ENCODE data around the gene STPG1. TPM values are rescaled to one million over a fixed set of nuclear protein-coding genes. Genes with fewer than 3 reads are reported as not detected.

The STPG1 gene
- total RNA-seq, 5 donors from 2014 or later (not counting 1 experiment from before 2014, with no cell fraction given), result 3.4 to 5.6 (median 5.4) TPM

GRCh38 chr1:24364975-24365678 lies 48.5 kb downstream of the STPG1 start:
- ATAC-seq (replicated peaks in 1 of 4), result peak in 1 of 4 experiments; percentile 62
- Mint-ChIP-seq H3K27me3 (no peaks in the 10 kb centered on the region), H3K4me1 (peaks cover 0 to 7% (median 5%) of the 10 kb centered on the region in 3 donors), H3K9me3 (no peaks in the 10 kb centered on the region), H3K36me3 (peaks cover 18% of the 10 kb centered on the region), H3K4me3 (no peak overlapping the region), H3K27ac (no peak overlapping the region)
- DNase-seq, result no peak
- 54% methylated on average over 4 of the region's 11 CpGs for WGBS (ENCODE audit: insufficient coverage)
- Histone ChIP-seq H3K27me3 (replicated peaks in 1 of 2; ENCODE audit: control insufficient read depth in 2 of 2, extremely low read depth in 1 of 2, insufficient read depth in 2 of 2, low read length in 1 of 2) (no peaks in the 10 kb centered on the region), H3K9me3 (no peaks in the 10 kb centered on the region), H3K4me3 (ENCODE audit: control insufficient read depth in 1 of 2, extremely low read depth in 1 of 2, low read length in 1 of 2) (no peak overlapping the region), H3K27ac (ENCODE audit: low read length) (no peak overlapping the region), H3K4me1 (ENCODE audit: control insufficient read depth in 1 of 2, extremely low read depth in 1 of 2, insufficient read depth in 2 of 2, low read length in 2 of 2) (no peaks in the 10 kb centered on the region), H3K36me3 (ENCODE audit: control insufficient read depth in 2 of 2, extremely low read depth in 1 of 2, insufficient read depth in 1 of 2, low read length in 1 of 2) (peaks cover 6 to 8% of the 10 kb centered on the region in 2 donors)
- POLR2A ChIA-PET, result no interaction called here
- CTCF ChIA-PET, result no interaction called here

DNA sequence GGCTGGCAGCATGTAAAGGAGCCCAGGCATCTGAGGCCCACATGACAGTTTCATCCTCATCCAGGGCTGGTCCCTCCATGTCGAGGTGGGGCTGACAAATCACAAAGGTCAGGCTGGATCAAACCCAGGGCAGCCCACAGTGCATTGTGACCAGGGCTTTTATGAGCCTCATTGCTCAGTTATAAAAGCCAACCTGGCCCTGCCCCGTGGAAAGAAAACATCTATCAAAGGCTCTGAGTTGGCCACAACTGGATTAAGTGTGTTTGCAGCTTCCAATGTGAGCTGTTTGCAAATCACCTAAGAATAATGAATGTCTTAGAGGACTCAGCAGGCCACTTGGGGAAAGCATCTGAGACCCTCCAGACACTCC lies 49.0 kb downstream of the STPG1 start:
- H3K4me3 ChIP-seq (ENCODE audit: control insufficient read depth in 1 of 2, extremely low read depth in 1 of 2, low read length in 1 of 2), result no peak overlapping the region
- no peak for DNase-seq
- H3K4me3 Mint-ChIP-seq, result no peak overlapping the region
- peaks cover 15% of the 10 kb centered on the region for H3K36me3 Mint-ChIP-seq
- no peaks in the 10 kb centered on the region for H3K9me3 Mint-ChIP-seq
- ChIA-PET POLR2A (no interaction called here), CTCF (interaction anchor here in 1 of 2 donors (0.5 kb wide), 1 partner anchor 180 kb away, joined by 3 read pairs; no protein-coding TSS in a partner anchor)
- ATAC-seq (replicated peaks in 1 of 4), result no peak
- H3K36me3 ChIP-seq (ENCODE audit: control insufficient read depth in 2 of 2, extremely low read depth in 1 of 2, insufficient read depth in 1 of 2, low read length in 1 of 2), result peaks cover 4 to 8% of the 10 kb centered on the region in 2 donors
- no peaks in the 10 kb centered on the region for H3K9me3 ChIP-seq
- no peaks in the 10 kb centered on the region for H3K4me1 ChIP-seq (ENCODE audit: control insufficient read depth in 1 of 2, extremely low read depth in 1 of 2, insufficient read depth in 2 of 2, low read length in 2 of 2)
- H3K27ac Mint-ChIP-seq, result no peak overlapping the region
- 96% methylated on average over 2 of the region's 2 CpGs for WGBS (ENCODE audit: insufficient coverage)
- H3K27me3 ChIP-seq (replicated peaks in 1 of 2; ENCODE audit: control insufficient read depth in 2 of 2, extremely low read depth in 1 of 2, insufficient read depth in 2 of 2, low read length in 1 of 2), result no peaks in the 10 kb centered on the region
- H3K27me3 Mint-ChIP-seq, result no peaks in the 10 kb centered on the region
- H3K4me1 Mint-ChIP-seq, result peaks cover 0 to 7% (median 5%) of the 10 kb centered on the region in 3 donors
- H3K27ac ChIP-seq (ENCODE audit: low read length), result no peak overlapping the region

DNA sequence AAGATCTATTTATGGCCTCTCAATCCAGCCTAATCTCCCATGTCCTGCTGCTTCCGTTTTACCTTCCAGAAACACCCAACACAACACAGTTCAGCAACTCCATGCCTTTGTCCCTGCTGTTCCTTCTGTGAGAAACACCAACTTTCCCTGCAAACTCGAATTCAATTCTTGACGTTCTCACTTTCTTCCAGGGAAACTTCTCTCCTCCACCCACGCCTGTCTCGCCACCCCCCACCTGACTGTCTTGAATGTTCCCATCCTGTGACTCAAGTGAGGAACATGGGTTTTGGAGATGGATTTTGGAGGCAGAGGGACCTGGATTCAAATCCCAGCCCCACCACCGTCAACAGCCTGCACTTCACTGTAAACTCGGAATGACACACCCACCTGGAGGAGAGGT lies 49.6 kb downstream of the STPG1 start:
- POLR2A ChIA-PET, result no interaction called here
- no peaks in the 10 kb centered on the region for H3K27me3 ChIP-seq (replicated peaks in 1 of 2; ENCODE audit: control insufficient read depth in 2 of 2, extremely low read depth in 1 of 2, insufficient read depth in 2 of 2, low read length in 1 of 2)

DNA sequence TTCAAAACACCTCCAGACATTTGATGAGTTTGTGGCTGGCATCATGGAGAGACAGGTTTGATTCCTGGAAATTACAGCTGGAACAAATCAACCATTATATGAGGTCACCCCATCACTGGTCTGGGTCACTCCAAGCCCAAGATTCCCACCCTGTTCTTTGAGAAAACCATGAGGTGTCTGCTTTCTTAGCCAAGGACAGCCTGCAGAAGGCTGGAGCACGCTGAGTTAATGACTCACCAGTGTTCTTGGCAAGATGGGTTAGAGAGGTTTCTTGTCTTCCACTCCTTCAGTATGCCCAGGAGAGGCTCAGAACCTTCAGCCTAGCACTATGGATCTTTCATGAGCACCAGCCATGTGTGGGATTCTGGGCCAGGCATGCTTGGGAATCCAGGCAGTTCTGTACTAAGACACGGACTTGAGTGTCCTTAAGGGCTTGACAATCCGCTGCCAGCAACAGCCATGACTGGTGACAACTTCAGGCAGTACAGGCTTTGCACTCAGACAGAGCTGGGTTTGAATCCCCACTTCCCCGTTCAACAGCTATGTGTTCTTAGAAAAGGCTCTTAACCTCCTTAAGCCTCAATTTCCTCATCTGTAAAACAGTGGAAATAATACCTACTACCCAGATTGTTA lies 50.5 kb downstream of the STPG1 start:
- Histone ChIP-seq H3K9me3 (no peaks in the 10 kb centered on the region), H3K27me3 (replicated peaks in 1 of 2; ENCODE audit: control insufficient read depth in 2 of 2, extremely low read depth in 1 of 2, insufficient read depth in 2 of 2, low read length in 1 of 2) (no peaks in the 10 kb centered on the region), H3K4me3 (ENCODE audit: control insufficient read depth in 1 of 2, extremely low read depth in 1 of 2, low read length in 1 of 2) (no peak overlapping the region), H3K36me3 (ENCODE audit: control insufficient read depth in 2 of 2, extremely low read depth in 1 of 2, insufficient read depth in 1 of 2, low read length in 1 of 2) (peaks cover 8% of the 10 kb centered on the region in 2 donors), H3K4me1 (ENCODE audit: control insufficient read depth in 1 of 2, extremely low read depth in 1 of 2, insufficient read depth in 2 of 2, low read length in 2 of 2) (no peaks in the 10 kb centered on the region), H3K27ac (ENCODE audit: low read length) (no peak overlapping the region)
- WGBS (ENCODE audit: insufficient coverage), result 91% methylated on average over 2 of the region's 4 CpGs
- ATAC-seq (replicated peaks in 1 of 4) (no peak), DNase-seq (no peak)
- Mint-ChIP-seq H3K9me3 (no peaks in the 10 kb centered on the region), H3K4me1 (peaks cover 0 to 7% (median 5%) of the 10 kb centered on the region in 3 donors), H3K4me3 (no peak overlapping the region), H3K27me3 (no peaks in the 10 kb centered on the region), H3K36me3 (peaks cover 15% of the 10 kb centered on the region), H3K27ac (no peak overlapping the region)
- CTCF ChIA-PET, result no interaction called here
- POLR2A ChIA-PET, result no interaction called here

More for the DNA sequence above, 49.6 kb downstream of the STPG1 start:
- CTCF ChIA-PET, result interaction anchor here in 1 of 2 donors (0.5 kb wide), 1 partner anchor 179 kb away, joined by 3 read pairs; no protein-coding TSS in a partner anchor
- ATAC-seq (replicated peaks in 1 of 4) (no peak), DNase-seq (no peak)
- WGBS (ENCODE audit: insufficient coverage), result 100% methylated on average over 2 of the region's 7 CpGs
- no peak overlapping the region for H3K4me3 ChIP-seq (ENCODE audit: control insufficient read depth in 1 of 2, extremely low read depth in 1 of 2, low read length in 1 of 2)
- H3K36me3 ChIP-seq (ENCODE audit: control insufficient read depth in 2 of 2, extremely low read depth in 1 of 2, insufficient read depth in 1 of 2, low read length in 1 of 2), result peaks cover 8% of the 10 kb centered on the region in 2 donors
- no peak overlapping the region for H3K27ac ChIP-seq (ENCODE audit: low read length)
- peaks cover 15% of the 10 kb centered on the region for H3K36me3 Mint-ChIP-seq
- H3K4me1 Mint-ChIP-seq, result peaks cover 0 to 7% (median 5%) of the 10 kb centered on the region in 3 donors
- H3K4me1 ChIP-seq (ENCODE audit: control insufficient read depth in 1 of 2, extremely low read depth in 1 of 2, insufficient read depth in 2 of 2, low read length in 2 of 2), result no peaks in the 10 kb centered on the region
- H3K27ac Mint-ChIP-seq, result no peak overlapping the region
- no peaks in the 10 kb centered on the region for H3K9me3 Mint-ChIP-seq
- H3K27me3 Mint-ChIP-seq, result no peaks in the 10 kb centered on the region
- no peaks in the 10 kb centered on the region for H3K9me3 ChIP-seq
- H3K4me3 Mint-ChIP-seq, result no peak overlapping the region

- Mint-ChIP-seq H3K36me3 (peaks cover 20% of the 10 kb centered on the region), H3K9me3 (no peaks in the 10 kb centered on the region), H3K27me3 (no peaks in the 10 kb centered on the region), H3K4me3 (no peak overlapping the region), H3K4me1 (peaks cover 0 to 7% (median 5%) of the 10 kb centered on the region in 3 donors), H3K27ac (no peak overlapping the region)
- Histone ChIP-seq H3K36me3 (ENCODE audit: control insufficient read depth in 2 of 2, extremely low read depth in 1 of 2, insufficient read depth in 1 of 2, low read length in 1 of 2) (peaks cover 8% of the 10 kb centered on the region in 2 donors), H3K9me3 (no peaks in the 10 kb centered on the region), H3K27me3 (replicated peaks in 1 of 2; ENCODE audit: control insufficient read depth in 2 of 2, extremely low read depth in 1 of 2, insufficient read depth in 2 of 2, low read length in 1 of 2) (no peaks in the 10 kb centered on the region), H3K4me1 (ENCODE audit: control insufficient read depth in 1 of 2, extremely low read depth in 1 of 2, insufficient read depth in 2 of 2, low read length in 2 of 2) (no peaks in the 10 kb centered on the region), H3K4me3 (ENCODE audit: control insufficient read depth in 1 of 2, extremely low read depth in 1 of 2, low read length in 1 of 2) (no peak overlapping the region), H3K27ac (ENCODE audit: low read length) (no peak overlapping the region)
- no peak for DNase-seq
- ChIA-PET CTCF (no interaction called here), POLR2A (no interaction called here)
- ATAC-seq (replicated peaks in 1 of 4), result no peak
- 100% methylated on average over 1 of the region's 2 CpGs for WGBS (ENCODE audit: insufficient coverage)
Measured at GRCh38 chr1:24362396-24362795, 51.2 kb downstream of the STPG1 start.

GRCh38 chr1:24361811-24362210 lies 51.8 kb downstream of the STPG1 start:
- ATAC-seq (replicated peaks in 1 of 4), result no peak
- CTCF ChIA-PET, result no interaction called here

More at GRCh38 chr1:24361811-24362210, 51.8 kb downstream of the STPG1 start:
- peaks cover 0 to 7% (median 5%) of the 10 kb centered on the region in 3 donors for H3K4me1 Mint-ChIP-seq
- no peaks in the 10 kb centered on the region for H3K4me1 ChIP-seq (ENCODE audit: control insufficient read depth in 1 of 2, extremely low read depth in 1 of 2, insufficient read depth in 2 of 2, low read length in 2 of 2)
- no peak overlapping the region for H3K4me3 ChIP-seq (ENCODE audit: control insufficient read depth in 1 of 2, extremely low read depth in 1 of 2, low read length in 1 of 2)
- H3K36me3 ChIP-seq (ENCODE audit: control insufficient read depth in 2 of 2, extremely low read depth in 1 of 2, insufficient read depth in 1 of 2, low read length in 1 of 2), result peaks cover 7 to 8% of the 10 kb centered on the region in 2 donors
- DNase-seq, result no peak
- peaks cover 18% of the 10 kb centered on the region for H3K36me3 Mint-ChIP-seq
- POLR2A ChIA-PET, result no interaction called here
- no peaks in the 10 kb centered on the region for H3K27me3 ChIP-seq (replicated peaks in 1 of 2; ENCODE audit: control insufficient read depth in 2 of 2, extremely low read depth in 1 of 2, insufficient read depth in 2 of 2, low read length in 1 of 2)
- no peaks in the 10 kb centered on the region for H3K9me3 ChIP-seq
- no peaks in the 10 kb centered on the region for H3K27me3 Mint-ChIP-seq
- H3K9me3 Mint-ChIP-seq, result no peaks in the 10 kb centered on the region
- no peak overlapping the region for H3K4me3 Mint-ChIP-seq
- H3K27ac ChIP-seq (ENCODE audit: low read length), result no peak overlapping the region
- no peak overlapping the region for H3K27ac Mint-ChIP-seq
- no CpG with 5 or more reads among the region's 3 CpGs for WGBS (ENCODE audit: insufficient coverage)

Data from T-cell (primary cell).